GM12878 (cell line): ENCODE measurements around the gene CES4A. TPM values are rescaled to one million over a fixed set of nuclear protein-coding genes. Genes with fewer than 3 reads are reported as not detected.

Experiments
- ATAC-seq: fragments of 200-7000 bp; cut with Tn5 transposase; 3 replicates; pipeline ENCODE4 v1.9.1; 2020; ENCODE audit warnings: mild to moderate bottlenecking, moderate library complexity
- BruUV-seq: library from RNA; stranded (reverse); fragments of 400-500 nt; replicated peaks from 2 replicates; lab custom pipeline; 2021; lab: Mats Ljungman, UMichigan
- CTCF ChIA-PET: fragments of 300-600 bp; sonication (Branson Sonifier 250); formaldehyde crosslinking; extraction: SDS; loops from one replicate; lab custom pipeline; 2021; ENCODE audit warnings: inconsistent platforms; lab: Yijun Ruan, JAX
- POLR2A ChIA-PET: fragments of 350-600 bp; formaldehyde crosslinking; extraction: SDS; loops from one replicate; lab custom pipeline; 2021; ENCODE audit warnings: inconsistent platforms; lab: Charles Lee
- RAD21 ChIA-PET: fragments of 300-600 bp; sonication (Branson Sonifier 250); formaldehyde crosslinking; loops from one replicate; lab custom pipeline; 2023; ENCODE audit warnings: antibody characterized with exemption; ENCODE audit not compliant: unreplicated experiment; lab: Charles Lee
- SMC1A ChIA-PET: fragments of 300-600 bp; sonication (Branson Sonifier 250); formaldehyde crosslinking; loops from one replicate; lab custom pipeline; 2023; ENCODE audit not compliant: unreplicated experiment, uncharacterized antibody; lab: Charles Lee
- DNase-seq: peaks from one replicate; pipeline ENCODE4 v3.0.0-alpha.2; 2011; ENCODE audit warnings: low read depth, low spot score
- FAIRE-seq: peaks from 3 replicates; lab custom pipeline; 2011; peaks lifted over from hg19 to GRCh38; lab: Jason Lieb, UNC
- H2AFZ ChIP-seq: 2 replicates; pipeline ENCODE4 v1.6.0; 2011; ENCODE audit warnings: low read depth, low read length, control low read depth; ENCODE audit not compliant: control insufficient read depth
- H3K27ac ChIP-seq: 2 replicates; pipeline ENCODE4 v1.5.1; 2011; ENCODE audit warnings: control low read depth; ENCODE audit not compliant: control insufficient read depth, insufficient read depth
- H3K27me3 ChIP-seq, 2 experiments: replicated peaks in 1 of 2; 2 replicates each; pipeline versions ENCODE4 v1.6.0 to v1.6.1; 2011; ENCODE audit warnings: low read length in 1 of 2; ENCODE audit not compliant: control insufficient read depth in 2 of 2, insufficient read depth in 2 of 2
- H3K36me3 ChIP-seq, 2 experiments: 2 replicates each; pipeline ENCODE4 v1.5.1; 2011; ENCODE audit warnings: low read length in 1 of 2; ENCODE audit not compliant: control insufficient read depth in 2 of 2, insufficient read depth in 2 of 2
- H3K4me1 ChIP-seq: 2 replicates; pipeline ENCODE4 v1.6.1; 2011; ENCODE audit warnings: mild to moderate bottlenecking, low read length, moderate library complexity, mixed read lengths; ENCODE audit not compliant: control insufficient read depth, insufficient read depth
- H3K4me2 ChIP-seq: 2 replicates; pipeline ENCODE4 v1.6.0; 2011; ENCODE audit warnings: control low read depth; ENCODE audit not compliant: control insufficient read depth, insufficient read depth
- H3K4me3 ChIP-seq: fragments of 200-600 bp; sonication (generic); 2 replicates; pipeline ENCODE4 v1.5.1; 2016
- H3K79me2 ChIP-seq: 2 replicates; pipeline ENCODE4 v1.6.0; 2011; ENCODE audit warnings: low read length; ENCODE audit not compliant: control insufficient read depth, insufficient read depth
- H3K9ac ChIP-seq: 2 replicates; pipeline ENCODE4 v1.8.0; 2011; ENCODE audit warnings: low read length, control low read depth, mixed read lengths; ENCODE audit not compliant: control insufficient read depth, insufficient read depth
- H3K9me3 ChIP-seq: replicated peaks from 3 replicates; pipeline ENCODE4 v1.5.1; 2011; ENCODE audit warnings: mild to moderate bottlenecking, low read length; ENCODE audit not compliant: control insufficient read depth, insufficient read depth
- H4K20me1 ChIP-seq: 2 replicates; pipeline ENCODE4 v1.6.0; 2011; ENCODE audit not compliant: control insufficient read depth, insufficient read depth
- CEBPB ChIP-seq, 2 experiments: fragments of 150-350 bp in 1 of 2; IDR thresholded peaks; 2 replicates each; pipeline ENCODE4 v1.6.1; 2012 to 2014; ENCODE audit warnings: low read depth in 2 of 2, low read length in 2 of 2, borderline replicate concordance in 1 of 2, inconsistent platforms in 1 of 2
- IKZF2 ChIP-seq, 2 experiments: fragments of 450-650 bp; IDR thresholded peaks; 2 replicates each; pipeline ENCODE4 v1.6.1; 2017; ENCODE audit warnings: mild to moderate bottlenecking in 2 of 2, moderate library complexity in 2 of 2
- JUNB ChIP-seq: IDR thresholded peaks from 2 replicates; pipeline ENCODE4 v1.6.1; 2016; ENCODE audit warnings: antibody characterized with exemption, mild to moderate bottlenecking
- NFYB ChIP-seq: IDR thresholded peaks from 2 replicates; pipeline ENCODE4 v1.6.1; 2011; ENCODE audit warnings: low read depth, mild to moderate bottlenecking, low read length, improper control_type of control experiment, moderate library complexity; ENCODE audit not compliant: insufficient read depth
- NRF1 ChIP-seq: conservative IDR thresholded peaks from 2 replicates; pipeline ENCODE4 v1.6.1; 2011; ENCODE audit warnings: mild to moderate bottlenecking, low read depth, low read length, improper control_type of control experiment
- SREBF2 ChIP-seq: IDR thresholded peaks from 2 replicates; pipeline ENCODE4 v1.6.1; 2012; ENCODE audit warnings: mild to moderate bottlenecking, low read length
- STAT3 ChIP-seq: IDR thresholded peaks from 2 replicates; pipeline ENCODE4 v1.6.1; 2011; ENCODE audit warnings: low read depth, low read length, improper control_type of control experiment
- YBX1 ChIP-seq: fragments of 450-650 bp; IDR thresholded peaks from 2 replicates; pipeline ENCODE4 v1.6.1; 2016; ENCODE audit warnings: antibody characterized with exemption
- ZNF217 ChIP-seq: fragments of 450-650 bp; IDR thresholded peaks from 2 replicates; pipeline ENCODE4 v1.6.1; 2017; ENCODE audit warnings: antibody characterized with exemption, mild to moderate bottlenecking
- WGBS: methylation state at CpG from one replicate; pipeline ENCODE4 v1.1.6; 2016; ENCODE audit warnings: low lambda C conversion rate; ENCODE audit not compliant: insufficient replicate concordance, insufficient coverage; ENCODE audit errors: missing lambda C conversion rate; 5-methylcytosine and 5-hydroxymethylcytosine counted together
- in situ Hi-C: fragments of 300-500 bp; cut with MboI; formaldehyde crosslinking; loops from 9 replicates; pipeline ENCODE4 v1.14.3; 2018; ENCODE audit warnings: mixed read lengths
- intact Hi-C: fragments of 100-400 bp; cut with micrococcal nuclease; formaldehyde crosslinking; loops from one replicate; pipeline ENCODE4 v1.14.2; 2022; ENCODE audit not compliant: unreplicated experiment
- polyA plus RNA-seq, 11 experiments: library from polyadenylated mRNA; depleted of rRNA in 4 of 11; unstranded in 6 of 11; stranded (reverse) in 5 of 11; fragments of >200 nt; fragmentation: Nextera tagmentation in 4 of 11; fragmentation: Illumina TruSeq in 1 of 11; extraction: Ambion mirVana in 4 of 11; extraction: Trizol in 1 of 11; gene quantifications; 1 replicate in 1 of 11; 2 replicates in 10 of 11; pipeline versions ENCODE4 v1.2.1 to v1.2.3, GENCODE V29; 2011 to 2016; ENCODE audit warnings: inconsistent platforms in 2 of 11, missing spikeins in 2 of 11, low read depth in 1 of 11
- total RNA-seq, 4 experiments: library from RNA; depleted of rRNA in 3 of 4; stranded (reverse); fragments of >200 nt in 3 of 4; fragmentation: Illumina TruSeq in 1 of 4; extraction: Trizol in 1 of 4; gene quantifications; 2 replicates each; pipeline versions ENCODE4 v1.2.1 to v1.2.3, GENCODE V29; 2013 to 2021
- TF ChIP-seq, protein P1 (sequence below): IDR thresholded peaks from 2 replicates; pipeline ENCODE4 v1.6.1; 2012; ENCODE audit warnings: mild to moderate bottlenecking, low read depth, low read length
- TF ChIP-seq, protein P2 (sequence below): IDR thresholded peaks from 2 replicates; pipeline ENCODE4 v1.6.1; 2011; ENCODE audit warnings: borderline replicate concordance, low read depth, mild to moderate bottlenecking, moderate library complexity, low read length; ENCODE audit not compliant: insufficient read depth, poor library complexity, severe bottlenecking

Gene CES4A
- total and polyA plus RNA-seq, 10 of the 15 experiments (the other 5 are each of a cell fraction or from before 2014, with no cell fraction given): 0.05 to 5.0 (median 2.1) TPM

DNA sequence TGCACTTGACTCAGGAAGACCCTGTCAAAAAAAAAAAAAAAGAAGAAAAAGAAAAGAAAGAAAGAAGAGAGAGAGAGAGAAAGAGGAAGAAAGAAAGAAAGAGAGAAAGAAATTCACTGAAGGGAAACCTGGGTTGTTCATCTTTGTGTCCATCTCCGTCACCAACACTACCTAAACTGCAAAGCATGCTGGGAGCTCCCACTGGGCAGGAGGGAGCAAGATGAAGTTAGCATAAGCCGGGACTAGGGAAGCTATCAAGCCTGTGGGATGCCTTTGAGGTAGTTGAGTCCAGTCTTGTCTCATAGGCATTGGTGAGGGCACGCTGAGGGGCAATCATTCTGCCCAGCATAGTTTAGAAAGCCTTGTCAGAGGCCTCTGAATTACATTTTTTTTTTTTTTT lies 32.9 kb downstream of the CES4A start:
- ATAC-seq (no peak), DNase-seq (no peak), FAIRE-seq (no peak)
- Histone ChIP-seq H2AFZ (peak overlapping the region; percentile 26), H3K9ac (no peak overlapping the region), H4K20me1 (no peaks in the 10 kb centered on the region), H3K36me3 (no peaks in the 10 kb centered on the region), H3K27ac (no peak overlapping the region), H3K4me2 (no peak overlapping the region), H3K79me2 (no peaks in the 10 kb centered on the region), H3K9me3 (no peaks in the 10 kb centered on the region), H3K4me1 (peaks cover 9% of the 10 kb centered on the region; the same call in 1 of the 2 replicates), H3K27me3 (no peaks in the 10 kb centered on the region), H3K4me3 (no peak overlapping the region)
- 76% methylated on average over 3 of the region's 3 CpGs for WGBS
- ChIA-PET SMC1A (no interaction called here), POLR2A (interaction anchor here (0.5 to 1.2 kb wide), 3 partner anchors 9 to 78 kb away, joined by 3 to 5 read pairs (median 4); no protein-coding TSS in a partner anchor), RAD21 (interaction anchor here (0.7 to 1.5 kb wide), 4 partner anchors 42 to 238 kb away, joined by 3 to 6 read pairs (median 4); no protein-coding TSS in a partner anchor), CTCF (interaction anchor here (2.2 to 12.3 kb wide), 2 partner anchors 81 to 134 kb away, joined by 13 to 205 read pairs; no protein-coding TSS in a partner anchor)
- in situ Hi-C loops (no loop called here), intact Hi-C loops (no loop called here)
- BruUV-seq: no TSS peak
- TF ChIP-seq NRF1: no peak
- TF ChIP-seq JUNB: no peak

DNA sequence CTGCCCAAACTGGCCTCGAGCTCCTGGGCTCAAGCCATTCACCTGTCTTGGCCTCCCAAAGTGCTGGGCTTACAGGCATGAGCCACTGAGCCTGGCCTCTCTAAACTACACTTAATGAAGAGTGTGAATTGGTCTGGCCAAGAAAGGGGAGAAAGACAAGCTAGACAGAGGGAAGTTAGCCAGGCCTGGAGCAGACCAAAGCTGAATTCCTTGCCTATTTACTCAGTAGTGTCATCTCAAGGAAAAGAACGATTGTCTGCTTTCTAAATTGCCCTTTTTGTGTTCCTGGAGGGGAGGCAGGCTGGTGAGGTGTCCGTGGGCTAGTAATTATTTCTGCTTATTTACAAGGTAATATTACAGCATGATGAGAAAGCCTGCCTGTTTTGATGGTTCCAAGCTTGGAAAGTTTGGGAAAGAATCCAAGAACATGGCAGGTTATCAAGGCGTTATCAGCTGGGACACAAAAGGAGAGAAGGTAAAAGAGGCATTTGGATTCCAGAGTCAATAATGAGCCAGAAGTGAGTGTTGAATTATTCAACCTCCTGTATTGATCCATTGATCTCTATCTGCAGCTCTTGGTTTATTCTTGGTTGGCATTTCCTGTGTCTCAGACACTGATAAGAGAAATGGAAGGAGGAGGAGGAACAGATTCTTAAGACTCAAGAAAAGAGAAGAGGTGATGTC lies 34.3 kb downstream of the CES4A start:
- ATAC-seq (no peak), FAIRE-seq (no peak), DNase-seq (no peak)
- intact Hi-C loops (no loop called here), in situ Hi-C loops (no loop called here)
- ChIA-PET SMC1A (interaction anchor here (1.3 kb wide), 1 partner anchor 132 kb away, joined by 6 read pairs; no protein-coding TSS in a partner anchor), RAD21 (interaction anchor here (1.5 kb wide), 1 partner anchor 133 kb away, joined by 6 read pairs; no protein-coding TSS in a partner anchor), POLR2A (interaction anchor here (0.7 kb wide), 1 partner anchor 148 kb away, joined by 5 read pairs; no protein-coding TSS in a partner anchor), CTCF (interaction anchor here (0.6 to 12.3 kb wide), 5 partner anchors 80 to 147 kb away, joined by 3 to 205 read pairs (median 3); partner anchors contain the start of gene NOL3)
- no peaks in the 10 kb centered on the region for H4K20me1 ChIP-seq
- no peaks in the 10 kb centered on the region for H3K79me2 ChIP-seq
- no peaks in the 10 kb centered on the region for H3K9me3 ChIP-seq
- H3K36me3 ChIP-seq: no peaks in the 10 kb centered on the region
- H3K4me2 ChIP-seq: no peak overlapping the region
- H2AFZ ChIP-seq: no peak overlapping the region
- no TSS peak for BruUV-seq
- no peaks in the 10 kb centered on the region for H3K27me3 ChIP-seq
- WGBS: 21% methylated on average over 4 of the region's 4 CpGs
- H3K27ac ChIP-seq: no peak overlapping the region
- H3K4me1 ChIP-seq: peaks cover 9% of the 10 kb centered on the region; the same call in 1 of the 2 replicates
- no peak overlapping the region for H3K4me3 ChIP-seq
- H3K9ac ChIP-seq: no peak overlapping the region
- no peak for TF ChIP-seq YBX1
- TF ChIP-seq ZNF217: no peak
- TF ChIP-seq, protein P1, sequence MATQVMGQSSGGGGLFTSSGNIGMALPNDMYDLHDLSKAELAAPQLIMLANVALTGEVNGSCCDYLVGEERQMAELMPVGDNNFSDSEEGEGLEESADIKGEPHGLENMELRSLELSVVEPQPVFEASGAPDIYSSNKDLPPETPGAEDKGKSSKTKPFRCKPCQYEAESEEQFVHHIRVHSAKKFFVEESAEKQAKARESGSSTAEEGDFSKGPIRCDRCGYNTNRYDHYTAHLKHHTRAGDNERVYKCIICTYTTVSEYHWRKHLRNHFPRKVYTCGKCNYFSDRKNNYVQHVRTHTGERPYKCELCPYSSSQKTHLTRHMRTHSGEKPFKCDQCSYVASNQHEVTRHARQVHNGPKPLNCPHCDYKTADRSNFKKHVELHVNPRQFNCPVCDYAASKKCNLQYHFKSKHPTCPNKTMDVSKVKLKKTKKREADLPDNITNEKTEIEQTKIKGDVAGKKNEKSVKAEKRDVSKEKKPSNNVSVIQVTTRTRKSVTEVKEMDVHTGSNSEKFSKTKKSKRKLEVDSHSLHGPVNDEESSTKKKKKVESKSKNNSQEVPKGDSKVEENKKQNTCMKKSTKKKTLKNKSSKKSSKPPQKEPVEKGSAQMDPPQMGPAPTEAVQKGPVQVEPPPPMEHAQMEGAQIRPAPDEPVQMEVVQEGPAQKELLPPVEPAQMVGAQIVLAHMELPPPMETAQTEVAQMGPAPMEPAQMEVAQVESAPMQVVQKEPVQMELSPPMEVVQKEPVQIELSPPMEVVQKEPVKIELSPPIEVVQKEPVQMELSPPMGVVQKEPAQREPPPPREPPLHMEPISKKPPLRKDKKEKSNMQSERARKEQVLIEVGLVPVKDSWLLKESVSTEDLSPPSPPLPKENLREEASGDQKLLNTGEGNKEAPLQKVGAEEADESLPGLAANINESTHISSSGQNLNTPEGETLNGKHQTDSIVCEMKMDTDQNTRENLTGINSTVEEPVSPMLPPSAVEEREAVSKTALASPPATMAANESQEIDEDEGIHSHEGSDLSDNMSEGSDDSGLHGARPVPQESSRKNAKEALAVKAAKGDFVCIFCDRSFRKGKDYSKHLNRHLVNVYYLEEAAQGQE: no peak
- TF ChIP-seq IKZF2 (IDR thresholded peaks at IDR 0.05): no peak
- TF ChIP-seq, protein P2, sequence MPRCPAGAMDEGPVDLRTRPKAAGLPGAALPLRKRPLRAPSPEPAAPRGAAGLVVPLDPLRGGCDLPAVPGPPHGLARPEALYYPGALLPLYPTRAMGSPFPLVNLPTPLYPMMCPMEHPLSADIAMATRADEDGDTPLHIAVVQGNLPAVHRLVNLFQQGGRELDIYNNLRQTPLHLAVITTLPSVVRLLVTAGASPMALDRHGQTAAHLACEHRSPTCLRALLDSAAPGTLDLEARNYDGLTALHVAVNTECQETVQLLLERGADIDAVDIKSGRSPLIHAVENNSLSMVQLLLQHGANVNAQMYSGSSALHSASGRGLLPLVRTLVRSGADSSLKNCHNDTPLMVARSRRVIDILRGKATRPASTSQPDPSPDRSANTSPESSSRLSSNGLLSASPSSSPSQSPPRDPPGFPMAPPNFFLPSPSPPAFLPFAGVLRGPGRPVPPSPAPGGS: no peak
- no peak for TF ChIP-seq CEBPB (IDR thresholded peaks at IDR 0.05; ENCODE audit: borderline replicate concordance in 1 of 2, low read depth in 2 of 2, low read length in 2 of 2)
- no peak for TF ChIP-seq NFYB
- no peak for TF ChIP-seq STAT3
- no peak for TF ChIP-seq SREBF2
